Panc1 (cell line): ENCODE measurements around the gene SPDYE9.
"Not testable (repeated sequence)": the region's sequence is repeated elsewhere in the genome, so short reads cannot be mapped to it uniquely, and the experiment has no call there.

Experiments used
- POLR2AphosphoS5 ChIP-seq: IDR thresholded peaks from 2 replicates; pipeline ENCODE4 v1.6.1; 2012; ENCODE audit warnings: mild to moderate bottlenecking, low read depth, low read length, moderate library complexity
- TF ChIP-seq, protein P1 (sequence below): fragments of 450-650 bp; IDR thresholded peaks from 2 replicates; pipeline ENCODE4 v1.5.1; 2017; ENCODE audit warnings: mild to moderate bottlenecking
- TF ChIP-seq, protein P2 (sequence below), 2 experiments: IDR thresholded peaks; 2 replicates each; pipeline ENCODE4 v1.6.1; 2011 to 2012; ENCODE audit warnings: low read depth in 2 of 2, control low read depth in 1 of 2, low read length in 1 of 2, mild to moderate bottlenecking in 1 of 2, moderate library complexity in 1 of 2; ENCODE audit not compliant: insufficient read depth in 1 of 2

DNA sequence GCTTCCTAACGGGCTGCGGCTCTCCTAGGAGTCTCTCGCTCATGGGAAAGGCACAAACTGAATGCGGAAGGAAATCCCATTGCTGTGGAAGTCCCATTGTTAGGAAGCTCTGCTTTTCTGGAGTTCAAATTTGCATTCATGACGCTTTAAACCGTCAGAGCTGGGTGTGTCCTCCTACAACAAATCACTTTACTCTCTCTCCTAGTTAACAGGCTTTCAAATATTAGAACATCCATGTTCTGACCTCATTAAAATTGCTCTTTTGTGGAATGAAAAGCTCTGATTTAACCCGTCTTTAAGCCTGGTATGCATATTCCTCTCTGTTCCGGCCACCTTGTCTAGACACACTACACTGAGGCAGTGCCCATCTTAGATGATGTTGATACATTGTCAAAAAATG is 28.0 kb downstream of the SPDYE9 start, which contains the start of gene SPDYE11:
- not testable (repeated sequence) for TF ChIP-seq POLR2AphosphoS5
- TF ChIP-seq, protein P1, sequence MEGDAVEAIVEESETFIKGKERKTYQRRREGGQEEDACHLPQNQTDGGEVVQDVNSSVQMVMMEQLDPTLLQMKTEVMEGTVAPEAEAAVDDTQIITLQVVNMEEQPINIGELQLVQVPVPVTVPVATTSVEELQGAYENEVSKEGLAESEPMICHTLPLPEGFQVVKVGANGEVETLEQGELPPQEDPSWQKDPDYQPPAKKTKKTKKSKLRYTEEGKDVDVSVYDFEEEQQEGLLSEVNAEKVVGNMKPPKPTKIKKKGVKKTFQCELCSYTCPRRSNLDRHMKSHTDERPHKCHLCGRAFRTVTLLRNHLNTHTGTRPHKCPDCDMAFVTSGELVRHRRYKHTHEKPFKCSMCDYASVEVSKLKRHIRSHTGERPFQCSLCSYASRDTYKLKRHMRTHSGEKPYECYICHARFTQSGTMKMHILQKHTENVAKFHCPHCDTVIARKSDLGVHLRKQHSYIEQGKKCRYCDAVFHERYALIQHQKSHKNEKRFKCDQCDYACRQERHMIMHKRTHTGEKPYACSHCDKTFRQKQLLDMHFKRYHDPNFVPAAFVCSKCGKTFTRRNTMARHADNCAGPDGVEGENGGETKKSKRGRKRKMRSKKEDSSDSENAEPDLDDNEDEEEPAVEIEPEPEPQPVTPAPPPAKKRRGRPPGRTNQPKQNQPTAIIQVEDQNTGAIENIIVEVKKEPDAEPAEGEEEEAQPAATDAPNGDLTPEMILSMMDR: not testable (repeated sequence)
- TF ChIP-seq, protein P2, sequence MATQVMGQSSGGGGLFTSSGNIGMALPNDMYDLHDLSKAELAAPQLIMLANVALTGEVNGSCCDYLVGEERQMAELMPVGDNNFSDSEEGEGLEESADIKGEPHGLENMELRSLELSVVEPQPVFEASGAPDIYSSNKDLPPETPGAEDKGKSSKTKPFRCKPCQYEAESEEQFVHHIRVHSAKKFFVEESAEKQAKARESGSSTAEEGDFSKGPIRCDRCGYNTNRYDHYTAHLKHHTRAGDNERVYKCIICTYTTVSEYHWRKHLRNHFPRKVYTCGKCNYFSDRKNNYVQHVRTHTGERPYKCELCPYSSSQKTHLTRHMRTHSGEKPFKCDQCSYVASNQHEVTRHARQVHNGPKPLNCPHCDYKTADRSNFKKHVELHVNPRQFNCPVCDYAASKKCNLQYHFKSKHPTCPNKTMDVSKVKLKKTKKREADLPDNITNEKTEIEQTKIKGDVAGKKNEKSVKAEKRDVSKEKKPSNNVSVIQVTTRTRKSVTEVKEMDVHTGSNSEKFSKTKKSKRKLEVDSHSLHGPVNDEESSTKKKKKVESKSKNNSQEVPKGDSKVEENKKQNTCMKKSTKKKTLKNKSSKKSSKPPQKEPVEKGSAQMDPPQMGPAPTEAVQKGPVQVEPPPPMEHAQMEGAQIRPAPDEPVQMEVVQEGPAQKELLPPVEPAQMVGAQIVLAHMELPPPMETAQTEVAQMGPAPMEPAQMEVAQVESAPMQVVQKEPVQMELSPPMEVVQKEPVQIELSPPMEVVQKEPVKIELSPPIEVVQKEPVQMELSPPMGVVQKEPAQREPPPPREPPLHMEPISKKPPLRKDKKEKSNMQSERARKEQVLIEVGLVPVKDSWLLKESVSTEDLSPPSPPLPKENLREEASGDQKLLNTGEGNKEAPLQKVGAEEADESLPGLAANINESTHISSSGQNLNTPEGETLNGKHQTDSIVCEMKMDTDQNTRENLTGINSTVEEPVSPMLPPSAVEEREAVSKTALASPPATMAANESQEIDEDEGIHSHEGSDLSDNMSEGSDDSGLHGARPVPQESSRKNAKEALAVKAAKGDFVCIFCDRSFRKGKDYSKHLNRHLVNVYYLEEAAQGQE (IDR thresholded peaks at IDR 0.05; ENCODE audit: insufficient read depth in 1 of 2, low read depth in 2 of 2, low read length in 1 of 2): not testable (repeated sequence)
